Measurements from ENCODE around the gene USP17L5. TPM values are rescaled to one million over a fixed set of nuclear protein-coding genes. Genes with fewer than 3 reads are reported as not detected.
"Not testable (repeated sequence)": the region's sequence is repeated elsewhere in the genome, so short reads cannot be mapped to it uniquely, and the experiment has no call there.

Gene USP17L5
- total RNA-seq (2013): not detected
- polyA plus RNA-seq (not detected), polyA minus RNA-seq (not detected in 2 replicates), total RNA-seq (0 reads per million in 11 experiments)

DNA sequence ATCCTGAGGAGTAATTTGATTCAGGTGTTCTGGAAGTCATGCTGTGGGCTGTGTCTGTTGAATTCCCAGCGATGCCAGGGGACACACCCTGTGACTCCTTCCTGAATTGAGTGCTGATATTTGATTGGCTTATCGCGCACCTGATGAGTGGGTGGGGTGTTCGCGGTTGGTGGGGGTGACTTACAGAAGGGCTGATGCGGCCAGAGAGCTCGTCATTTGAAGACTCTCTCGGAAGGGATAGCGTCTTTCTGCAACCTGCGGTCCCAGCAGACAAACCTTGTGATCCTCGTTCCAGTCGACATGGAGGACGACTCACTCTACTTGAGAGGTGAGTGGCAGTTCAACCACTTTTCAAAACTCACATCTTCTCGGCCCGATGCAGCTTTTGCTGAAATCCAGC is at the start of gene USP17L5:
Gene USP17L5, plus strand, starts transcription at position 301 of the 400 bp plus-strand sequence. Its CDS starts 0 bp downstream, at position 301.
- H3K36me3 Mint-ChIP-seq; H3K27me3 ChIP-seq (ENCODE audit: control insufficient read depth in 2 of 2, insufficient read depth in 2 of 2, low read length in 2 of 2); H3K27me3 Mint-ChIP-seq (ENCODE audit: low read depth in 3 of 3); H3K4me2 ChIP-seq (replicated peaks; ENCODE audit: extremely low read depth, low read length, poor library complexity, severe bottlenecking); H3K4me1 Mint-ChIP-seq; H3K36me3 ChIP-seq (replicated peaks in 1 of 2; ENCODE audit: control insufficient read depth in 1 of 2, insufficient read depth in 2 of 2, low read length in 2 of 2); intact Hi-C loops (cut with micrococcal nuclease); DNase-seq; H3K4me1 ChIP-seq (ENCODE audit: control insufficient read depth in 1 of 2, insufficient read depth in 2 of 2, low read length in 2 of 2); H3K9ac ChIP-seq (ENCODE audit: insufficient read depth, low read length, poor library complexity, severe bottlenecking); H3K79me2 ChIP-seq (ENCODE audit: insufficient read depth, low read length); H4K20me1 ChIP-seq (ENCODE audit: insufficient read depth, low read length); H3K4me3 ChIP-seq (replicated peaks in 1 of 3; ENCODE audit: low read depth in 2 of 3, low read length in 3 of 3); H3K4me3 Mint-ChIP-seq; H3K27ac Mint-ChIP-seq; H3K9me3 Mint-ChIP-seq; H2AFZ ChIP-seq (ENCODE audit: insufficient read depth, low read depth, low read length, poor library complexity, severe bottlenecking); H3K9me3 ChIP-seq (replicated peaks in 1 of 2; ENCODE audit: control insufficient read depth in 1 of 2, insufficient read depth in 1 of 2, low read length in 2 of 2); H3K27ac ChIP-seq (ENCODE audit: low read depth in 1 of 2, low read length in 2 of 2): not testable (repeated sequence)
- no CpG with 5 or more reads among the region's 15 CpGs for WGBS (ENCODE audit: insufficient coverage)

DNA sequence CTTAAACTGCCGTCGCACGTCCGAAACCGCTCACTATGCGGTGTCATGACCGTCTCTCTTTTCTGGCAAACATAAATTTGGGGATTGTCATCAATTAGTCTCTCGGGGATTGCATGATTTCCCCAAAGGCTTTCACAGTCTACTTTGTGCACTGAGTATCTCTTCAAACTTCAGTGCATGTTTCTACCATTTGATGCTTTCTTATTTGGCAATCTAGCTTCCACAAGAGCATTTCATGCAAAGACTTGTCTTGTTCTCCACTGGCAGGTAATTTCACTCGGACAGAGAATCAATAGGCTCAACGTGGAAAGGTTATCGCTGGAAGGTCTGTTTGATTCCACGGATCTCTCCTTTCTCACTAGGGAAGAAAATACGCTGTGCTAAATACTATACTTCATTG is 15.0 kb upstream of the USP17L5 start:
- H3K9me3 Mint-ChIP-seq; H3K79me2 ChIP-seq (ENCODE audit: insufficient read depth, low read length); H3K4me1 ChIP-seq (ENCODE audit: control insufficient read depth in 1 of 2, insufficient read depth in 2 of 2, low read length in 2 of 2); H3K36me3 Mint-ChIP-seq; H3K9ac ChIP-seq (ENCODE audit: insufficient read depth, low read length, poor library complexity, severe bottlenecking); DNase-seq; H3K36me3 ChIP-seq (replicated peaks in 1 of 2; ENCODE audit: control insufficient read depth in 1 of 2, insufficient read depth in 2 of 2, low read length in 2 of 2); H3K27me3 ChIP-seq (ENCODE audit: control insufficient read depth in 2 of 2, insufficient read depth in 2 of 2, low read length in 2 of 2); H3K4me2 ChIP-seq (replicated peaks; ENCODE audit: extremely low read depth, low read length, poor library complexity, severe bottlenecking); H4K20me1 ChIP-seq (ENCODE audit: insufficient read depth, low read length); H3K4me3 ChIP-seq (replicated peaks in 1 of 3; ENCODE audit: low read depth in 2 of 3, low read length in 3 of 3); H3K9me3 ChIP-seq (replicated peaks in 1 of 2; ENCODE audit: control insufficient read depth in 1 of 2, insufficient read depth in 1 of 2, low read length in 2 of 2); H3K27ac ChIP-seq (ENCODE audit: low read depth in 1 of 2, low read length in 2 of 2); H3K27me3 Mint-ChIP-seq (ENCODE audit: low read depth in 3 of 3); intact Hi-C loops (cut with micrococcal nuclease); H3K4me1 Mint-ChIP-seq; H3K27ac Mint-ChIP-seq; H2AFZ ChIP-seq (ENCODE audit: insufficient read depth, low read depth, low read length, poor library complexity, severe bottlenecking); H3K4me3 Mint-ChIP-seq: not testable (repeated sequence)
- WGBS (ENCODE audit: insufficient coverage): no CpG with 5 or more reads among the region's 13 CpGs

GRCh38 chr4:9324865-9325264 is 14.3 kb upstream of the USP17L5 start, which contains the start of gene USP17L24:
Gene USP17L24 (plus strand): TSS chr4:9325165. CDS start chr4:9325165, 0 bp downstream.
- not testable (repeated sequence) for H3K4me3 ChIP-seq (replicated peaks in 1 of 3; ENCODE audit: low read depth in 2 of 3, low read length in 3 of 3)

GRCh38 chr4:9329611-9330010 is 9.6 kb upstream of the USP17L5 start, which contains the start of gene USP17L25:
Gene USP17L25 (plus strand): TSS chr4:9329911. CDS start chr4:9329911, 0 bp downstream.
- H3K4me2 ChIP-seq (replicated peaks; ENCODE audit: extremely low read depth, low read length, poor library complexity, severe bottlenecking); intact Hi-C loops (cut with micrococcal nuclease); H3K27ac ChIP-seq (ENCODE audit: low read depth in 1 of 2, low read length in 2 of 2); H3K27me3 ChIP-seq (ENCODE audit: control insufficient read depth in 2 of 2, insufficient read depth in 2 of 2, low read length in 2 of 2); H3K9me3 Mint-ChIP-seq; H3K4me1 Mint-ChIP-seq; H2AFZ ChIP-seq (ENCODE audit: insufficient read depth, low read depth, low read length, poor library complexity, severe bottlenecking); H3K27ac Mint-ChIP-seq; H3K36me3 Mint-ChIP-seq; H3K4me1 ChIP-seq (ENCODE audit: control insufficient read depth in 1 of 2, insufficient read depth in 2 of 2, low read length in 2 of 2); H3K4me3 Mint-ChIP-seq; H3K9ac ChIP-seq (ENCODE audit: insufficient read depth, low read length, poor library complexity, severe bottlenecking); H3K27me3 Mint-ChIP-seq (ENCODE audit: low read depth in 3 of 3); H3K9me3 ChIP-seq (replicated peaks in 1 of 2; ENCODE audit: control insufficient read depth in 1 of 2, insufficient read depth in 1 of 2, low read length in 2 of 2); H3K79me2 ChIP-seq (ENCODE audit: insufficient read depth, low read length); H4K20me1 ChIP-seq (ENCODE audit: insufficient read depth, low read length); H3K36me3 ChIP-seq (replicated peaks in 1 of 2; ENCODE audit: control insufficient read depth in 1 of 2, insufficient read depth in 2 of 2, low read length in 2 of 2); DNase-seq; H3K4me3 ChIP-seq (replicated peaks in 1 of 3; ENCODE audit: low read depth in 2 of 3, low read length in 3 of 3): not testable (repeated sequence)
- no CpG with 5 or more reads among the region's 15 CpGs for WGBS (ENCODE audit: insufficient coverage)

More at GRCh38 chr4:9324865-9325264, 14.3 kb upstream of the USP17L5 start, which contains the start of gene USP17L24:
- intact Hi-C loops (cut with micrococcal nuclease); H3K36me3 Mint-ChIP-seq; H2AFZ ChIP-seq (ENCODE audit: insufficient read depth, low read depth, low read length, poor library complexity, severe bottlenecking); H4K20me1 ChIP-seq (ENCODE audit: insufficient read depth, low read length); H3K4me1 Mint-ChIP-seq; H3K4me1 ChIP-seq (ENCODE audit: control insufficient read depth in 1 of 2, insufficient read depth in 2 of 2, low read length in 2 of 2); H3K36me3 ChIP-seq (replicated peaks in 1 of 2; ENCODE audit: control insufficient read depth in 1 of 2, insufficient read depth in 2 of 2, low read length in 2 of 2); H3K27me3 Mint-ChIP-seq (ENCODE audit: low read depth in 3 of 3); H3K4me3 Mint-ChIP-seq; H3K9me3 Mint-ChIP-seq; H3K27ac ChIP-seq (ENCODE audit: low read depth in 1 of 2, low read length in 2 of 2); H3K27ac Mint-ChIP-seq; DNase-seq; H3K9me3 ChIP-seq (replicated peaks in 1 of 2; ENCODE audit: control insufficient read depth in 1 of 2, insufficient read depth in 1 of 2, low read length in 2 of 2); H3K27me3 ChIP-seq (ENCODE audit: control insufficient read depth in 2 of 2, insufficient read depth in 2 of 2, low read length in 2 of 2); H3K9ac ChIP-seq (ENCODE audit: insufficient read depth, low read length, poor library complexity, severe bottlenecking); H3K79me2 ChIP-seq (ENCODE audit: insufficient read depth, low read length); H3K4me2 ChIP-seq (replicated peaks; ENCODE audit: extremely low read depth, low read length, poor library complexity, severe bottlenecking): not testable (repeated sequence)
- no CpG with 5 or more reads among the region's 15 CpGs for WGBS (ENCODE audit: insufficient coverage)
